Activated CD4-positive, alpha-beta T cell treated with anti-CD3 and anti-CD28 coated beads, Interleukin-2, Interleukin-6, amounts not matched to agents 100 ng/mL and 50 ng/mL, durations not matched to agents 16 hours and 8 hours (primary cell): Measurements from ENCODE around the gene PI4K2B.
"Not testable (repeated sequence)": the region's sequence is repeated elsewhere in the genome, so short reads cannot be mapped to it uniquely, and the experiment has no call there.

ENCODE experiments used
- DNase-seq: peaks from one replicate; pipeline ENCODE4 v3.0.0-alpha.2; 2020

PI4K2B gene

GRCh38 chr4:25308306-25308705 lies 74.5 kb downstream of the PI4K2B start:
- DNase-seq, result no peak

- no peak for DNase-seq
Observed at GRCh38 chr4:25308761-25309160, 74.9 kb downstream of the PI4K2B start.

- no peak for DNase-seq
Observed at GRCh38 chr4:25310066-25310802, 76.4 kb downstream of the PI4K2B start.

GRCh38 chr4:25310803-25311166 lies 77.0 kb downstream of the PI4K2B start:
- no peak for DNase-seq

GRCh38 chr4:25312496-25313200 lies 78.8 kb downstream of the PI4K2B start, which contains the start of gene ZCCHC4:
TSS of gene ZCCHC4 (plus strand) at chr4:25312774. CDS start at chr4:25312810, 36 bp downstream.
- peak; percentile 91 for DNase-seq

GRCh38 chr4:25313201-25313895 lies 79.5 kb downstream of the PI4K2B start:
- peak; percentile 13 for DNase-seq

GRCh38 chr4:25320336-25320735 lies 86.5 kb downstream of the PI4K2B start:
- DNase-seq, result peak; percentile 25

GRCh38 chr4:25320773-25321172 lies 86.9 kb downstream of the PI4K2B start:
- DNase-seq, result peak; percentile 69

GRCh38 chr4:25321703-25322102 lies 87.9 kb downstream of the PI4K2B start:
- DNase-seq, result peak; percentile 28

GRCh38 chr4:25328463-25328862 lies 94.6 kb downstream of the PI4K2B start:
- not testable (repeated sequence) for DNase-seq
